Prostate gland (tissue), 2 donors: ENCODE results near the gene PPM1L. TPM values are rescaled to one million over a fixed set of nuclear protein-coding genes. Genes with fewer than 3 reads are reported as not detected.
A peak's percentile ranks its signal among the peaks of the same experiment; 100 is the strongest.

Experiments used
- DNase-seq: peaks from one replicate; pipeline ENCODE4 v3.0.0-alpha.2; 2019; ENCODE audit warnings: low spot score
- H3K27ac ChIP-seq, 2 donors: fragments of 200-600 bp; sonication (generic); 2 replicates each; pipeline ENCODE4 v1.5.1; 2017 to 2019
- H3K27me3 ChIP-seq: fragments of 200-600 bp; sonication (generic); replicated peaks from 2 replicates; pipeline ENCODE4 v1.5.1; 2019; ENCODE audit not compliant: insufficient read depth
- H3K36me3 ChIP-seq, 2 donors: fragments of 200-600 bp; sonication (generic); 1 replicate in 1 of 2; 2 replicates in 1 of 2; pipeline versions ENCODE4 v1.5.1 to v1.8.1; 2017 to 2019
- H3K4me1 ChIP-seq: fragments of 200-600 bp; sonication (generic); replicated peaks from 2 replicates; pipeline ENCODE4 v1.5.1; 2019
- H3K4me3 ChIP-seq, 2 donors: fragments of 200-600 bp; sonication (generic); 2 replicates each; pipeline ENCODE4 v1.5.1; 2017 to 2019
- H3K9me3 ChIP-seq: fragments of 200-600 bp; sonication (generic); 2 replicates; pipeline ENCODE4 v1.5.1; 2017
- POLR2A ChIP-seq: fragments of 450-650 bp; IDR thresholded peaks from one replicate; pipeline ENCODE4 v1.6.1; 2016; ENCODE audit warnings: antibody characterized with exemption, mild to moderate bottlenecking
- POLR2AphosphoS5 ChIP-seq: sonication (generic); formaldehyde crosslinking; IDR thresholded peaks from one replicate; pipeline ENCODE4 v1.6.1; 2017; ENCODE audit warnings: antibody characterized with exemption
- WGBS: methylation state at CpG from one replicate; pipeline ENCODE4 v1.1.5; 2018; 5-methylcytosine and 5-hydroxymethylcytosine counted together
- intact Hi-C: fragments of 100-400 bp; cut with DNase I; formaldehyde crosslinking; loops from one replicate; pipeline ENCODE4 v1.14.2; 2022
- total RNA-seq, 2 donors: library from RNA; depleted of rRNA; stranded (reverse); fragments of >200 nt; gene quantifications; one replicate each; pipeline ENCODE4 v1.1.0, GENCODE V29; 2016
- TF ChIP-seq, protein P1 (sequence below), 4 experiments: fragments of 200-600 bp in 2 of 4; fragments of 450-650 bp in 2 of 4; sonication (generic) in 2 of 4; IDR thresholded peaks; 1 replicate in 3 of 4; 2 replicates in 1 of 4; pipeline ENCODE4 v1.5.1; 2016 to 2019; ENCODE audit warnings: antibody characterized with exemption in 4 of 4, mild to moderate bottlenecking in 2 of 4, moderate library complexity in 2 of 4

Gene PPM1L
- total RNA-seq, 2 donors from 2014 or later, result 23.6 to 27.0 TPM

DNA sequence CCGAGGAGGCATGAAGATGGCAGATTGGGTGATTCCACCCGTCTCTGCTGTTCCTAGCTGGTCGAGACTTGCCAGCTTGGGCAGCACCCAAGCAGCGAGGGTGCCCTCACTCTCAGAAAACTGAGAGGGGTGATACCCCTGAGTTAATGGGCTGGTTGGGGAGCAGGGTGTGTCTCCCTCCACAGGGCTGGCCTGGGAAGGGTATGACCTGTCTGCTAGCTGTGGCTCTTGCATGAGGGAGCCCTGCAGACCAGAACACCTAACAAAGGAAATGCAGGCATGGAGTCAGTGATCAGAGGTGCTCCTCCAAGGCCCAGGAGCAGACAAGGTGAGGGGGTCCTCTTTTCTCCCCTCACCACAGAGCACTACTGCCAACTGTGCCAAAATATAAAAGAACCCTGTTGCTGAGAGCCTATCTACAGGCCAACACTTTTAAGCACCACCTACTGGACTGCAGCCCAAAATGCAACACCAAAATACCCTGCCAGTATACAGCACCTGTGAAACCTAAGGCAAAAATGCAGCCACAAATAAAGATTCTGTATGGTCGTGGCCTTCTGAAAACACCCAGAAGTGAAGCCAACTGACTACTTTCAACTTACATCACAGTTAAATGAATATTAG lies 35.8 kb upstream of the PPM1L start:
- Histone ChIP-seq H3K4me1 (no peaks in the 10 kb centered on the region), H3K4me3 (no peak overlapping the region), H3K36me3 (no peaks in the 10 kb centered on the region), H3K9me3 (no peaks in the 10 kb centered on the region), H3K27me3 (no peaks in the 10 kb centered on the region), H3K27ac (no peak overlapping the region)
- TF ChIP-seq POLR2A (no peak), POLR2AphosphoS5 (no peak)
- TF ChIP-seq, protein P1, sequence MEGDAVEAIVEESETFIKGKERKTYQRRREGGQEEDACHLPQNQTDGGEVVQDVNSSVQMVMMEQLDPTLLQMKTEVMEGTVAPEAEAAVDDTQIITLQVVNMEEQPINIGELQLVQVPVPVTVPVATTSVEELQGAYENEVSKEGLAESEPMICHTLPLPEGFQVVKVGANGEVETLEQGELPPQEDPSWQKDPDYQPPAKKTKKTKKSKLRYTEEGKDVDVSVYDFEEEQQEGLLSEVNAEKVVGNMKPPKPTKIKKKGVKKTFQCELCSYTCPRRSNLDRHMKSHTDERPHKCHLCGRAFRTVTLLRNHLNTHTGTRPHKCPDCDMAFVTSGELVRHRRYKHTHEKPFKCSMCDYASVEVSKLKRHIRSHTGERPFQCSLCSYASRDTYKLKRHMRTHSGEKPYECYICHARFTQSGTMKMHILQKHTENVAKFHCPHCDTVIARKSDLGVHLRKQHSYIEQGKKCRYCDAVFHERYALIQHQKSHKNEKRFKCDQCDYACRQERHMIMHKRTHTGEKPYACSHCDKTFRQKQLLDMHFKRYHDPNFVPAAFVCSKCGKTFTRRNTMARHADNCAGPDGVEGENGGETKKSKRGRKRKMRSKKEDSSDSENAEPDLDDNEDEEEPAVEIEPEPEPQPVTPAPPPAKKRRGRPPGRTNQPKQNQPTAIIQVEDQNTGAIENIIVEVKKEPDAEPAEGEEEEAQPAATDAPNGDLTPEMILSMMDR (IDR thresholded peaks at IDR 0.05), result no peak
- 91% methylated on average over 5 of the region's 5 CpGs for WGBS
- intact Hi-C loops, result no loop called here
- no peak for DNase-seq

DNA sequence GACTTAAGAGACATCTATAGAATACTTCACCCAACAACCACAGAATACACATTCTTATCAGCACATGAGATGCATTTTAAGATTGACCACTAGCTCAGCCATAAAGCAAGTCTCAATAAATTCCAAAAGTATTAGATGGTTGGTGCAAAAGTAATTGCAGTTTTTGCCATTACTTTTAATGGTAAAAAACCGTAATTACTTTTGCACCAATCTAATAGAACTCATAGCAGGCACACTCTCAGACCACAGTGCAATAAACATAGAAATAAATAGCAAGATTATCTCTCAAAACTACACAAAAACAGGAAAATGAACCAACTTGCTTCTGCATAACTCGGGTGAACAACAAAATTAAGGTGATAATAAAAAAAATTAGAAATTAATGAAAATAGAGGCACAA lies 33.7 kb upstream of the PPM1L start:
- intact Hi-C loops, result no loop called here
- TF ChIP-seq POLR2AphosphoS5 (no peak), POLR2A (no peak)
- TF ChIP-seq, protein P1 (IDR thresholded peaks at IDR 0.05), result no peak
- H3K27ac ChIP-seq, result no peak overlapping the region
- H3K9me3 ChIP-seq, result no peaks in the 10 kb centered on the region
- H3K27me3 ChIP-seq, result no peaks in the 10 kb centered on the region
- H3K4me1 ChIP-seq, result no peaks in the 10 kb centered on the region
- WGBS, result 86% methylated on average over 2 of the region's 2 CpGs
- H3K4me3 ChIP-seq, result no peak overlapping the region
- no peak for DNase-seq
- no peaks in the 10 kb centered on the region for H3K36me3 ChIP-seq

DNA sequence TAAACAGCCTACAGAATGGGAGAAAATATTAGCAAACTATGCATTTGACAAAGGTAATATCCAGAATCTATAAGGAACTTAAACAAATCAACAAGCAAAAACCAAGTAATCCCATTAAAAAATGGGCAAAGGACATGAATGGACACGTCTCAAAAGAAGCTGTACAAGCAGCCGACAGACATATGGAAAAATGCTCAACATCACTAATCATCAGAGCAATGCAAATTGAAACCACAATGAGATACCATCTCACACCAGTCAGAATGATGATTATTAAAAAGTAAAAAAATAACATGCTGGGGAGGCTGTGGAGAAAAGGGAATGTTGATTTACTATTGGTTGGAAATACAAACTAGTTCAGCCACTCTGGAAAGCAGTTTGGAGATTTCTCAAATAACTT lies 30.7 kb upstream of the PPM1L start:
- 45% methylated on average over 2 of the region's 2 CpGs for WGBS
- no peak overlapping the region for H3K4me3 ChIP-seq
- intact Hi-C loops, result no loop called here
- H3K36me3 ChIP-seq, result no peaks in the 10 kb centered on the region
- no peaks in the 10 kb centered on the region for H3K27me3 ChIP-seq
- no peaks in the 10 kb centered on the region for H3K9me3 ChIP-seq
- no peak for DNase-seq
- no peak for TF ChIP-seq POLR2A
- TF ChIP-seq, protein P1 (IDR thresholded peaks at IDR 0.05), result no peak
- no peak for TF ChIP-seq POLR2AphosphoS5
- H3K27ac ChIP-seq, result no peak overlapping the region
- H3K4me1 ChIP-seq, result no peaks in the 10 kb centered on the region

DNA sequence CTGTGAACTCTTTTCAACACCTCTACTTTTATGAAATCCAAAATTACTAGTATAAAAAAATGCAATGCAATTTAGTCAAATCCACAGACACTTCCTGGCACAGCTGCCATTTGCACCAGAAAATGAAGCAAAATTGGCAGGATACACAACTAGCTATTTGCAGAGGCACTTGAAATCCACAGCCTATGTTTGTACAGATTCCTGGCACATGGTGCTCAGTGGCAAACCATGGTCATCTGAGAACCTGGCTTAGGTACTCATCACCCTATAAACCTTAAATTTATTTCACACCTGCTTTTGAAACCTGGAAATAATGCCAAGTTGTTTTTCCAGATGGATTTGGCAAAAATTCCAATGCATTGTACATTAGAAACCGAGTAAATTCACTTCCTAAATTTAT lies 20.2 kb upstream of the PPM1L start:
- Histone ChIP-seq H3K4me1 (no peaks in the 10 kb centered on the region), H3K27me3 (no peaks in the 10 kb centered on the region), H3K27ac (no peak overlapping the region), H3K9me3 (no peaks in the 10 kb centered on the region), H3K4me3 (no peak overlapping the region), H3K36me3 (no peaks in the 10 kb centered on the region)
- 6% methylated on average over 1 of the region's 1 CpG for WGBS
- peak; percentile 51 for TF ChIP-seq POLR2AphosphoS5
- no peak for TF ChIP-seq POLR2A
- TF ChIP-seq, protein P1 (IDR thresholded peaks at IDR 0.05), result no peak
- intact Hi-C loops, result loop anchor here (10.0 kb wide), 1 partner anchor 331 kb away; no protein-coding TSS in a partner anchor
- no peak for DNase-seq

DNA sequence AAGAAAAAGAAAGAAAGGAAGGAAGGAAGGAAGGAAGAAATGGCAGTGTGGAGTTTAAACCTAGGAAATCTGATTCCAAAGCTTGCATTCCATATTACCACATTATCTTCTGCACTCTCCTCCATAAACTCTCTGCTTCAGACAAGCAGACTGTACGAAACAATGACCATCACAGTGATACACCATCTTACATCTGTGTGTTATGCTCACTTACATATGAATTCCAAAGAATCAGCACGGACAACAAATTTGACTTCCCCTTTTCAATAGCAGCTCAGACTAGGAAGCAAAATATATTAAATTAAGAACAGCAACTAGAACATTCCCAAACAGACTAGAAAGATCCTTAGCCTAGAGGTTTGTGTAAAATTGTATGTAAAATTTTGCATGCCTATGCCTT lies 18.0 kb upstream of the PPM1L start:
- no peak for TF ChIP-seq POLR2A
- no peak for TF ChIP-seq POLR2AphosphoS5
- TF ChIP-seq, protein P1 (IDR thresholded peaks at IDR 0.05), result no peak
- Histone ChIP-seq H3K9me3 (no peaks in the 10 kb centered on the region), H3K27me3 (no peaks in the 10 kb centered on the region), H3K4me1 (no peaks in the 10 kb centered on the region), H3K36me3 (no peaks in the 10 kb centered on the region), H3K4me3 (no peak overlapping the region), H3K27ac (no peak overlapping the region)
- intact Hi-C loops, result loop anchor here (10.0 kb wide), 1 partner anchor 333 kb away; no protein-coding TSS in a partner anchor
- no peak for DNase-seq
- 89% methylated on average over 2 of the region's 2 CpGs for WGBS
